Endothelial cell (in vitro differentiated cells): Measurements from ENCODE around the gene JAK1. TPM values are rescaled to one million over a fixed set of nuclear protein-coding genes. Genes with fewer than 3 reads are reported as not detected.

Experiments
- DNase-seq: peaks from one replicate; pipeline ENCODE4 v3.0.0; 2021; ENCODE audit warnings: low spot score
- H3K27ac Mint-ChIP-seq: one replicate; pipeline ENCODE4 v1.8.0; 2021; ENCODE audit warnings: mixed read lengths, inconsistent platforms; ENCODE audit not compliant: unreplicated experiment
- H3K27me3 Mint-ChIP-seq: one replicate; pipeline ENCODE4 v1.8.0; 2021; ENCODE audit warnings: mild to moderate bottlenecking, moderate library complexity, mixed read lengths, inconsistent platforms; ENCODE audit not compliant: unreplicated experiment
- H3K36me3 Mint-ChIP-seq: one replicate; pipeline ENCODE4 v1.8.0; 2021; ENCODE audit warnings: mild to moderate bottlenecking, low read depth, mixed read lengths, inconsistent platforms; ENCODE audit not compliant: unreplicated experiment
- H3K4me1 Mint-ChIP-seq: one replicate; pipeline ENCODE4 v1.8.0; 2021; ENCODE audit warnings: mild to moderate bottlenecking, mixed read lengths, inconsistent platforms; ENCODE audit not compliant: unreplicated experiment
- H3K4me3 Mint-ChIP-seq: one replicate; pipeline ENCODE4 v1.8.0; 2021; ENCODE audit warnings: mild to moderate bottlenecking, mixed read lengths, inconsistent platforms; ENCODE audit not compliant: unreplicated experiment
- H3K9me3 Mint-ChIP-seq: one replicate; pipeline ENCODE4 v1.8.0; 2021; ENCODE audit warnings: mixed read lengths, inconsistent platforms; ENCODE audit not compliant: unreplicated experiment
- total RNA-seq: library from RNA; stranded (reverse); fragmentation: NEBNext Ultra II Directional; extraction: Animal tissue kit (Norgen Biotek cat#: 25700); gene quantifications from one replicate; pipeline ENCODE4 v1.2.1, GENCODE V29; 2021; ENCODE audit not compliant: unreplicated experiment
- TF ChIP-seq, protein P1 (sequence below): fragments of 200-600 bp; sonication (generic); IDR thresholded peaks from one replicate; pipeline ENCODE4 v1.5.0; 2021; ENCODE audit warnings: antibody characterized with exemption; ENCODE audit not compliant: unreplicated experiment

JAK1 gene
- total RNA-seq, 1 donor from 2014 or later: 202 TPM

DNA sequence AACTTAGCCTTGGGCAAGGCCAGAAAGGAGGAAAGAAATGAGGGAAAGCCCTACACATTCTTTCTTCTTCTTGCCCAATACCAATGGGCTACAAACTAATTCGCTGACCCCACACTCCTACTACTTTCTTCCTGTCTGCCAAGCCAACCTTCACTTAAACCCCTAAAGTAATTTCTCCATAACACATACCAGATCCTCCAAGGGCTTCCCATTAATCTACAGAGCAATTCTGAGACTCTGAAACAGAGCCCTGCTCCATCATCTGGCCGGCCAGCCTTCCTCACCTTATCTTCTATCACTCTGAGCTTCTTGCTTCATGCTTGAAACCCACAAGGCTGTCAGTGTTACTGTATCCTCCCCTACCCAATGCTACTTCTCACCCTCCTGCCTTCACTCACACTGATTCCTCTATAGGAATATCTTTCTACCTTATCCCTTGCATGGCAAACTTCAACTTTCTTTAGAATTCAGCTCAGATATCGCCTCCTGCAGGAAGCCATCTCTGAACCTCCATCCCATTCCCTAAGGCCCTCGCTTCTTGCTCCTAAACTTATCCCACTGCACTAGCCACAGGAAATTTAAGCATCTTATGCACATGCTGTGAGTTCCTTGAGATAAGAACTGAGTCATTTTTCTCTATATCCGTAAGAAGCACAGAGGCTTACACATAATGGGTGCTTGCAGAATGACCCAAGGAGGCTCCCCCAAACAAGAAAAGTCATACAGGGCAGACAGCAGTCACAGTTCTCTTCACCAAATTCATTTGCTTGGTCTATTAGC, 81.9 kb downstream of the JAK1 start:
- DNase-seq: no peak
- peaks cover 33% of the 10 kb centered on the region for H3K36me3 Mint-ChIP-seq
- TF ChIP-seq, protein P1, sequence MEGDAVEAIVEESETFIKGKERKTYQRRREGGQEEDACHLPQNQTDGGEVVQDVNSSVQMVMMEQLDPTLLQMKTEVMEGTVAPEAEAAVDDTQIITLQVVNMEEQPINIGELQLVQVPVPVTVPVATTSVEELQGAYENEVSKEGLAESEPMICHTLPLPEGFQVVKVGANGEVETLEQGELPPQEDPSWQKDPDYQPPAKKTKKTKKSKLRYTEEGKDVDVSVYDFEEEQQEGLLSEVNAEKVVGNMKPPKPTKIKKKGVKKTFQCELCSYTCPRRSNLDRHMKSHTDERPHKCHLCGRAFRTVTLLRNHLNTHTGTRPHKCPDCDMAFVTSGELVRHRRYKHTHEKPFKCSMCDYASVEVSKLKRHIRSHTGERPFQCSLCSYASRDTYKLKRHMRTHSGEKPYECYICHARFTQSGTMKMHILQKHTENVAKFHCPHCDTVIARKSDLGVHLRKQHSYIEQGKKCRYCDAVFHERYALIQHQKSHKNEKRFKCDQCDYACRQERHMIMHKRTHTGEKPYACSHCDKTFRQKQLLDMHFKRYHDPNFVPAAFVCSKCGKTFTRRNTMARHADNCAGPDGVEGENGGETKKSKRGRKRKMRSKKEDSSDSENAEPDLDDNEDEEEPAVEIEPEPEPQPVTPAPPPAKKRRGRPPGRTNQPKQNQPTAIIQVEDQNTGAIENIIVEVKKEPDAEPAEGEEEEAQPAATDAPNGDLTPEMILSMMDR: no peak
- H3K27ac Mint-ChIP-seq: peak overlapping the region; percentile 1
- H3K9me3 Mint-ChIP-seq: no peaks in the 10 kb centered on the region
- peaks cover 56% of the 10 kb centered on the region for H3K4me1 Mint-ChIP-seq
- peak overlapping the region; percentile 16 for H3K4me3 Mint-ChIP-seq
- H3K27me3 Mint-ChIP-seq: peaks cover 5% of the 10 kb centered on the region

DNA sequence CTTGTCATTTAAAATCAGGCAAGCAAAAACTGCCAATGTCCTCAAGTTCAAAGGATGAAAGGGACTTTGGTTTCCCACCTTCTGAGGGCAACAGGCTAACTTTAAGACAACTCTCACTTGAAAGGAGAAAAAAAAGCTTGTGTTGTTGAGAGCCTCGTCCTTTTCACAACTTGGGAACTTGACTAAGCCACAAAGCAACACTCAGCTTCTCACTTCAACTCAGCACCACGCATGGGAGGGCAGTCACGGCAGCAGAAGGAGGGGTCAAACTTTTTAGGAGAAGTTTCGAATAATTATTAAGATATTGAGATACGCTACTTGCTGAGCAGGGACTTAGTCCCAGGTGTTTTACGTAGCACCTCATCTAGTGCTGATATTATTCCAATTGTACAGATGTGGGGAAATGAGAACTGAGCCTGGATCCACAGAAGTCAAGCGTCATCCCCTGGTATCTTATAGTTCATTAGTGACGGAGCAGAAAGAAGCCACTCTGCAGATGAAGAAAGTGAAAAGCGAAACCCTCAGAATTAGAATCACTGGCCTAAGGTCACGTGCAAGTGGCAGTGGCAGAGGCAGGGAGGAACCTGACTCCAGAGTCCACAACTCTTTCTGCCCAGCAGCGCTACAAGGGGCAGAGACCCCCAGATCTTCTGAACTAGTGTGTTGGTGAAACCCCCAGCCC, 83.6 kb downstream of the JAK1 start:
- no peaks in the 10 kb centered on the region for H3K9me3 Mint-ChIP-seq
- H3K4me3 Mint-ChIP-seq: peak overlapping the region; percentile 40
- TF ChIP-seq, protein P1: no peak
- DNase-seq: no peak
- peaks cover 5% of the 10 kb centered on the region for H3K27me3 Mint-ChIP-seq
- peaks cover 51% of the 10 kb centered on the region for H3K4me1 Mint-ChIP-seq
- H3K36me3 Mint-ChIP-seq: peaks cover 37% of the 10 kb centered on the region
- H3K27ac Mint-ChIP-seq: no peak overlapping the region

DNA sequence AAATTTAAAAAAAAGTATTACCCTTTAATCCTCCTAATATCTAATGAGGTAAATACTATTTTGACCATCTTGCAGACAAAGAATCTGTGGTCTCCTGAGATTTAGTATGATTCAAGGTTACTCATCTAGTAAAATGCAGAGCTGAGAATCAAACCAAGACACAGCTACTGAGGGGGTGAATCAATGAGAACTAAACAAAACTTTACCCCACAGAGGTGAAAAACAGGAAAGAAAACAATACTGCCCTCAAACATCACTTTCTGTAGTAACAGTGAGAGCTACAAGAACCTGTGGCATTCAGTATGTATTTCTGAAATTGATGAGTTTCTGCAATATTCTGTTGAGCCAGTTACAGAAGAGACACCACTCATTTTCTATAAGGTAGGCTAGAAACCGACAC, 85.1 kb downstream of the JAK1 start:
- Mint-ChIP-seq H3K36me3 (peaks cover 33% of the 10 kb centered on the region), H3K27me3 (peaks cover 4% of the 10 kb centered on the region), H3K27ac (no peak overlapping the region), H3K4me1 (peaks cover 50% of the 10 kb centered on the region), H3K4me3 (no peak overlapping the region), H3K9me3 (no peaks in the 10 kb centered on the region)
- TF ChIP-seq, protein P1: no peak
- no peak for DNase-seq

DNA sequence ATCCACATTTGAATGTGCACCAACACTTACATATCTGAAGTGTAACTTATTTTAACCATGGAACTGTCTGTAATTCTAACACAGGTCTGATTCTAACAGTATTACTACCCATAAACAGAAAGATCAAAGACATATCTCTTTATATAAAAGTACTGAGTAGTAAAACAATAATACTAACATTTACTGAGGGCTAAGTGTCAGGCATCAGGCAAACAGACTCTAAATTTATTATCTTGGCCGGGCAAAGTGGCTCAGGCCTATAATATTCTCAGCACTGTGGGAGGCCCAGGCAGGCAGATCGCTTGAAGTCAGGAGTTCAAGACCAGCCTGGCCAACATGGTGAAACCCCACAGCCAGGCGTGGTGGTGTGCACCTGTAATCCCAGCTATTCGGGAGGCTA, 85.9 kb downstream of the JAK1 start:
- Mint-ChIP-seq H3K36me3 (peaks cover 40% of the 10 kb centered on the region), H3K27me3 (peaks cover 3% of the 10 kb centered on the region), H3K4me3 (no peak overlapping the region), H3K4me1 (peaks cover 50% of the 10 kb centered on the region), H3K27ac (no peak overlapping the region), H3K9me3 (no peaks in the 10 kb centered on the region)
- DNase-seq: no peak
- TF ChIP-seq, protein P1: no peak
